ENCODE measurements around the gene CLASRP.
A peak's percentile ranks its signal among the peaks of the same experiment; 100 is the strongest.

Gene CLASRP

DNA sequence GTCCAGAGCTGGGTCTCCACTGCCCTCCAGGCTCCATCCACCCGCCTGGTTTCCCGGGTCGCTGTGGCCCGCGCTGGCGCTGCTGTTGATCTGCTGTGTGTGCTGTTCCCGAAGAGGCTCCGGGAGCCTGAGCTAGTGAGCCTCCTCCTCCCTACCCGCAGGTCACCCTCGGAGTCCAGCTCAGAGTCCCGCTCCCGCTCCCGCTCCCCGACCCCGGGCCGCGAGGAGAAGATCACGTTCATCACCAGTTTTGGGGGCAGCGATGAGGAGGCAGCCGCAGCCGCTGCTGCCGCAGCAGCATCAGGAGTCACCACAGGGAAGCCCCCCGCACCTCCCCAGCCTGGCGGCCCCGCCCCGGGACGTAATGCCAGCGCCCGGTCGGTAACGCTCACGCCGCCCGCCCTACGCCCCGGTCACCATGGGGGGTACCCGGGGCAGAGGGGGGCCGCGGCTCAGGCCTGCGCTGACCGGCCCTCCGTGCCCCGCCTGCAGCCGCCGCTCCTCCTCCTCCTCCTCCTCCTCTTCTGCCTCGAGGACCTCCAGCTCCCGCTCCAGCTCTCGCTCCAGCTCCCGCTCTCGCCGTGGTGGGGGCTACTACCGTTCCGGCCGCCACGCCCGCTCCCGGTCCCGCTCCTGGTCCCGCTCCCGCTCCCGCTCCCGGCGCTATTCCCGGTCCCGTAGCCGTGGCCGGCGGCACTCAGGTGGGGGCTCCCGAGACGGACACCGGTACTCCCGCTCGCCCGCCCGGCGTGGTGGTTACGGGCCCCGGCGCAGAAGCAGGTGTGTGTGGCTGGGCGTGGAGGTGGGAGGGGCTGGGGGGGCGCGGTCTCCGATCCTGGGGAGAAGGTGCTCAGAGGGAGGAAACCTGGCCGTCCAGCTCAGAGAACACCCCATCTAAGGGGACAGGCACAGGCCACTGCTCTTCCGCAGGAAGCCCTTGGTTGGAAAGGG lies 25.3 kb downstream of the CLASRP start:
- no peak for DNase-seq

DNA sequence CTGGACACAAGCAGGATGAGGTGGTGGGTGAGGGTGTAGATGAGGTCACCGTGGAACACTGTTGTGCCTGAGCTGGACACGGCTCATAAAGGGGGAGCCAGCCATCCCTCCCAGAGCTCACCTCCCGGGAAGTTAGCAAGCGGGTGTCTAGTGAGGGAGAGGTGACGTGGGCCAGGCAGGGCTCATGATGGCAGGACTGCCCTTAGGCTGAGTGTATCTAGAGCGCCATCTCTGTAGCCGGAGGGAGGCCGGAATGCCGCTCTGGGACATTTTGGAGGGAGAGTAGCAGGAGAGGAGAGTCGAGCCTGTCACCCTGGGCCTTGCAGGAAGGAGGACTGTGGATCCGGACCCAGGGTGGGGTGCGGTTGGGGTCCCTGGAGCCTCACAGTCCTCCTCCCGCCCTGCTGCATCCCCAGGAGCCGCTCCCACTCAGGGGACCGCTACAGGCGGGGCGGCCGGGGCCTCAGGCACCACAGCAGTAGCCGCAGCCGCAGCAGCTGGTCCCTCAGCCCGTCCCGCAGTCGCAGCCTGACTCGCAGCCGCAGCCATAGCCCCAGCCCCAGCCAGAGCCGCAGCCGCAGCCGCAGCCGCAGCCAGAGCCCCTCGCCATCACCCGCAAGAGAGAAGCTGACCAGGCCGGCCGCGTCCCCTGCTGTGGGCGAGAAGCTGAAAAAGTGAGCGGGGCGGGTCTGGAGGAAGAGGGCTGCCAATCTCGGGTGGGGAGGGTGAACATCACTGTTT lies 28.2 kb downstream of the CLASRP start:
- no peak for DNase-seq

DNA sequence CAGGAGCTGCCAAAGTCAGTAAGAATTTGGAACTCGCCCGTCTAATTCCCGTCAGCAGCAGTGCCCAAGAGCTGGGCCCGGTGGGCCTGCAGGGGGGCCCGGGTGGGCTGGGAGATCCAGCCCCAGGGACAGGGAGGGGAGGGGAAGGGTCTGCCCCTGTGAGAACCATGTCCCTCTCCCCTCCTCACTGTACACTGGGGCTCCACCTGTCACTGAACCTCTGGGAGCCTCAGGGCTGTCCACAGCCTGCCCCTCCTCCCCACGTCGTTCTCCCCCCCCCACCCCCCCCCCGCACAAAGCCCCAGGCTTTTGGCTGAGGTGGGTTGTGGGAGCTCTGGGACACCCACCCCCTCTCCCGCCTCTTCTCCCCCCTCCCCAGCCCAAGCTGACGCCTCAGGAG lies 29.2 kb downstream of the CLASRP start:
- no peak for DNase-seq

DNA sequence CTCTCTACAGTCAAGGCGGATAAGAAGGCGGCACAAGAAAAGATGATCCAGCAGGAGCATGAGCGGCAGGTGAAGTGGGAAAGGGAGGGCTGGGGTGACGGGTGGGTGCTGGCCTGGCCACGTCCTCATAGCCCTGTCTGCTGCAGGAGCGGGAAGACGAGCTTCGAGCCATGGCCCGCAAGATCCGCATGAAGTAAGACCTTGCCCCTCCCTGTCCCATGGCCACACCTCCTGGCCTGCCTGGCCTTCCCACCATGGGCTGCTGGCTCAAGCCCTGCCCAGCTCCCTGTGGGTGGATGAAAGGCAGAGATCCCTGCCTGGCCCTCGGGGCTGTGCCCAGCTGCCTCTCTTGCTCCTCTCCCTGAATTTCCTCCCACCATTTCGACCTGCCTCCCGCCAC lies 30.2 kb downstream of the CLASRP start:
- DNase-seq, result no peak

DNA sequence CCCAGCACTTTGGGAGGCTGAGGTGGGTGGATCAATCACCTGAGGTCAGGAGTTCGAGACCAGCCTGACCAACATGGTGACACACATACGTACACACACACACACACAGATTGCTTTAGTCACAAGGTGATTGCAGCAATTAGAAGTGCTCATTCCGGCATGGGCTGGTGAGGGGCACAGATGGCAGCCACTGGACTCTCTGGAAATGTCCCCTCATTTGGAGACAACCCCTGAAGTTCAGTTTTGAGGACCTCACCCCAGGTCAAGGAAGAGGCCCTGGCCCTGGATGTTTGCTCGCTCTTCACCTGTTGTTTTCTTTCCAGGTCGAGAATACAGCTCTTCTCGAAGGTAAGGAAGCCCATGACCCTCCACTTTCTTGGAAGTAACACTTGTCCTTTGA lies 31.4 kb downstream of the CLASRP start:
- no peak for DNase-seq

DNA sequence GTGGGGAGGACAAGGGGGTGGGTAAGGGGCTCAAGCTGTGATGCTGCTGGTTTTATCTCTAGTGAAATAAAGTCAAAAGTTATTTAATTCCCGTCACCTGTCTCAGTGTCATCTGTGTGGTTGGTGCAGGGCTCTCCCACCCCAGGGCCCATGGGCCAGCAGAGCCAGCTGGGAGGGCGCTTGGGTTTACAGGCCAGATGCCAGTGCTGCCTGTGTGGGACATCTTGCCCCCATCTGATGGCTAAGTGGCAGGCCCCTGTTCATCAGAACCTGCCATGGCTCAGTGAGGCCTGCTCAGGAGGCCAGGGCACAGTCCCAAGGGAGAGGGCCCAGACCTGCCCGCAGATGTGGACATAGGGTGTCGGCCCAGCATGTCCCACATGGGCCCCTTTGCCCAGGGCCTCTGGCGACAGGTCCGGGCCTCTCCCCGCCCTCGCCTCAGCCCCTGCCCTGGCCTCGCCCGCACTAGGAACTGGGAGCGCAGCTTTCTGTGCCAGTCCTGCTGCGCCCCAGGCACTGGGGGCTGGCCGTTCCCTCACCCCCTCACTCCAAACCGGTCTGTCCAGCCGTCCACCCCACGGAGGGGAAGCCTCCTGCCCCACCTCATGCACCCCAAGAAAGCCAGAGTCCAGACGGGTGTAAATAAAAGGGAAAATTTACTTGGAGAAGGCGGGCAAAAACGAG lies 32.2 kb downstream of the CLASRP start:
- no peak for DNase-seq

DNA sequence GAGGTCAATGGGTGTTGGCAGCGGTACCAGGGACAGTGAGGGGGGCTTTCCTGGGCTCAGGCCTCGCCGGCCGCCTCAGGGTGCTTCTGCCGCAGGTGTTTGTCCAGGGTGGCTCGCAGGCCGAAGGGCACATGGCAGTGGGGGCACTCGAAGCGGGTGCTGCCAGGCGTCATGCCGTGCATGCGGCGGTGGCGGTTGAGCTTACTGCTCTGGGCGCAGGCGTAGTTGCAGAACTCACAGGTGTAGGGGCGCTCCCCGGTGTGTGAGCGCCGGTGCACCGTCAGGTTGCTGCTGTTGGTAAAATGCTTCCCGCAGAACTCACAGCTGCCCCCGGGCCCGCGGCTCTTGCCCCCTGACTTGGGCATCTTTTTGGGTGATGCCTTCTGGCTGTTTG lies 32.7 kb downstream of the CLASRP start:
- no peak for DNase-seq

DNA sequence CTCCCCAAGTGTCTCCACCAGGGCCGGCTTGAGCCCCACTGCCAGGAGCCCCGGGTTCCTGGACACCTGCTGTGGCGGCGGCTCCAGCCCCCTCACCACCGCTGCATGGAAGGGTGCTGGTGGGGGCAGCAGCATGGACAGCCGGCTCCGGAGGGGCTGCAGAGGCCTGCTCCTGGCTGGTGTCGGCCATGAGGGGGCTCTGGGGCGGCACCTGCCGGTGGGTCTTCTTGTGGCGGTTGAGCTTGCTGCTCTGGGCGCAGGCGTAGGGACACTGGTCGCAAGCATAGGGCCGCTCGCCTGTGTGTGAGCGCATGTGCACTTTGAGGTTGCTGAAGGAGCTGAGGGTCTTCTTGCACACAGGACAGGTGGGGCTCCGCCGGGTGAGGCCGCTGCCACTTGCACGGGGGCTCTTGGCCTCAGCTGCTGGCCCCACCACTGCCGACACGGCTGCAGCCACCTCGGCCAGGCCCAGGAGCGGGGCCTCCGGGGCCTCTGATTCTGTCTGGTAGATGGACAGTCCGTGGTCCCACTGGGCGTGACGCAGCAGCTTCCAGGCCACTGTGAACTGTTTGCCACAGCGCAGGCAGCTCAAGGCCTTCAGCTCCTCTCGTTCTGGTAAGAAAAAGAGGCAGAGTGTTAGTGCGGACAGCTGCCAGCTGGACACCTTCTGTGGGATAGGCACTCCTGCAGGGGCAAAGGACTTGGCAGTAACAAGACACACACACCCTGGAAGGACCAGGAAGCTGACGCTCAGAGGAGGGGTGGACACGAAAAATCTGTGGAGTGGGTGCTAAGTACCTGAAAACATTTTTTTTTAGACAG lies 33.3 kb downstream of the CLASRP start:
- no peak for DNase-seq

DNA sequence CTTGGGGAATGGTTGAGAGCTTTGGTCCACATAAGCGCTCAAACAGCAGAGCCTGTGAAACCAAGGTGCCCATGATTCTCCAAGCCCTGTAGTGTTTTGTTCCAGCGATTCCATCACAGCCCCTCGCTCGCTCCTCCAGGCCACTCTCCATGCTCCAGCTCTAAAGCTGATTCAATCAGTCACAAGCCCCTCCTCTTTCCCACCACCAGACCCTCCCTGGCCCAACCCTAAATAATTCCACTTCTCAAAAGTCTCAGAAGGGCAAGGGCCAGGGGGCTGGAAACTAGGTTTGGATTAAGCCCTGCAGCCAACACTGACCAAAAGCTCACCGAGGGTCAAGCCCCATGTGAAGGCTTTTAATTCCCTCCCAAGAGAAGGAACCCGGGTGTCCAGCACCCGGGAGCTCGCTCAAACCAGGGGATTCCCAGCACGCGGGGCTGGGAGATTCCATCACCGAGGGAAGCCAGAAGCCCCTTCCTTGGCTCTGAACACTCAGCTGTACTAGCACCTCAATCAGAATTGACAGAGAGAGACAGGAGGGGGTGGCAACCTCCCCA lies 36.0 kb downstream of the CLASRP start:
- no peak for DNase-seq

DNA sequence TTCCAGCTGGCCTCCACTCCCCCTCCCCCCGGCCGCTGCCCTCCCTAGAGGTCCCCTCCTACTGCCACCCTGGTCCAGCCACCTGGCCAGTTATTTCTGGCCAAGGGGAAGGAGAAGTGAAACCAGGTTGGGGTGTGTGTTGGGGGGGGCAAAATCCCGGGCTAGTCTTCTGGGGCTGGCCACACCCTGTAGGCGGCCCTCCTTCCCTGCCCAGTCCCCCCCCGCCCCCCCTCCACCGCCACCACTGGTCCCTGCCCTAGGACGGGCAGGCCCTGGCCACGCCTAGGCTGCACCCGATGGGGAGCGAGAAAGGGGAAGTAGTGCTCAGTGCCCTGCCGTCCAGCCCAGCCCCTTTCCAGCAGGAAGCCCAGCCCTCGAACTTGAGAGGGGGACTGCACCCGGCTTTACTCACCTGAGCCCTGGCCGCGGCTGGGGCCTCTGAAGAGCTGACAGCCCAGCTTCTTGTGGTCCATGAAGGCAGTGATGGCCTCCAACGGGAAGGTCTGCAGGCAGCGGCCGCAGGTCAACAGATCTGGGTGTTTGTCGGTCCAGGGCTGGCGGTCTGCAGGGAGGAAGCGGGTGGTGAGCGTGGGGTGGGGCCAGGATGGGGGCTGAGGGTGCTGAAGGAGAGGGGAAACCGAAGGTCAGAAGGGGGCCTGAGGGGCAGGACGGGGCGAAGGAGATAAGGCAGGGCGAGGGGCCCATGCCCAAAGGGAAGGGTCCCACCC lies 36.6 kb downstream of the CLASRP start:
- DNase-seq, result peak; percentile 22

DNA sequence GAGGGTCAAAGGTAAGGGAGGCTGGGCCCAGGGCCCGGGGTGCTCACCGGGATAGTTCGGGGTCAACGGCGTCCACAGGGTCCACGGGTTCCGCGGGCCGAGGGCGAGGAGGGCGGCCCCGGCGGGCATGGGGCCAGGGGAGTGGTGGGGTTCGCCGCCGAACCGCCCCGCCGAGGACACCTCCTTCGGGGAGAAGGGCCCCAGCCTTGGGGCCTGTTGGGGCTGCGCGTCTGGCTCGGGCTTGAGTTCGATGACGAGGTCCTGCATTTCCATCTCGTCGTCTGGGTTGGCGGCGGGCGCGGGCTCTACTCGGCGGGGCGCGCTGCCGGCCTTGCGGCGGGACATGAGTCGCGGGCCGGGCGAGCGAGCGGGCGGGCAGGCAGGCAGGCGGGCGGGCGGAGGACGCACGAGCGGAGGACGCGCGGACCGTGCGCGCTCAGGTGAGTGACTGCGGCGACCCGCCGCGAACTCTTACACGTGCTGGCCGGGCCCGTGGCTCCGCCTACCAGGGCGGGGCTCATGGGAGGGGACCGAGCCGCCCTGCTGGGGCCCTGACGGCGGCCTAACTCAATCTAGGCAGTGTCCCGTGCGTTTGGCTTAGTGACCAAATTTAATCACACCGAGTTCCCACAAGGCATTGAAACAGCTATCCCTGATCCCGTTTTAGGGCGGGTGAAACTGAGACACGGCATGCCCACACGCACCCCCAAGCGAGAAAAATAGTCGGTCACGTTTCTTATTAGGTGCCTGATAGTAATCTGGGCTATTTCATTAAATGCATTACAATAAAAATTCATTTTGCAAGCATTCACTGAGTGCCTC lies 37.4 kb downstream of the CLASRP start, which contains the start of gene ZNF296:
Gene ZNF296, minus strand, starts transcription at position 450 of the 822 bp plus-strand sequence. Its CDS starts 105 bp downstream, at position 345.
- peak; percentile 67 for DNase-seq

DNA sequence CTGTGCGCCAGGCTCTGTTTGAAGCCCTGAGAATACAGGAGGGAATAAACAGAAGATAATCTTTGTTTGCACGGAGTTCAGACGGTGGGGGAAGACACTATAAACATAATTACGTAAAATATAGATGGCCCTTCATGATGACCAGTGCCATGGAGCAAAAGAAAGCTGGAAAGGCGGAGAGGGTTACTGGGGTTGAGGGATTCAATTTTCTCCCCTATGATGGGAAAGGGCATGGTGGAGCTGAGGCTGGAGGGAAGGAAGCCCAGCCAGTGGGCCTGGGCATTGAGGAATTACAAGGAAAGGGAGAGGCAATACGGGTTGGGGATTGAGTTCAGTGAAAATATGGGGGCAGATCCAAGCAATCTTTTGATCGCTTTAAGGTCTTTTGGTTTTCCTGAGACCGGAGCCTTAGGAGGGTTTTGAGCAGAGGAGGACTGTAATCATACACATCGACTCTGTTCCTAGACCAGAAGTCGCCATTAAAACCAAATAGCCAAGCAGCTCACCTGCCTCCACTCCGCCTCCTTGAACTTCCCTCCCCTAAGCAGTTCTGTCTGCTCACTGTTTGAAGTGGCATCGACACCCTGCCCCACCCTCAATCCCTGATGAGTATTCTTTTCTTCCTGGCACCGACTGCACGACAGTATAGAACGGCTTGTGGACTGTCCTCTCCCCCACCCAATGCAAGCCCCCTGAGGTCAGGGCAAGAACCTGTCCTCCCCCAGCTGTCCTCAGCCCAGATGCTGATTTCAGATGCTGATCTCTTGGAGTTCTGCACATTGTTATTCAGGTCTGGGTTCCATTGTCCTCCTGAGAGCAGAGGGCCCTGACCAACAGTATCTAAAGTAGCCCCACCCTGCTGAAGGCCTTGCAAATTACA lies 38.2 kb downstream of the CLASRP start:
- DNase-seq, result no peak

DNA sequence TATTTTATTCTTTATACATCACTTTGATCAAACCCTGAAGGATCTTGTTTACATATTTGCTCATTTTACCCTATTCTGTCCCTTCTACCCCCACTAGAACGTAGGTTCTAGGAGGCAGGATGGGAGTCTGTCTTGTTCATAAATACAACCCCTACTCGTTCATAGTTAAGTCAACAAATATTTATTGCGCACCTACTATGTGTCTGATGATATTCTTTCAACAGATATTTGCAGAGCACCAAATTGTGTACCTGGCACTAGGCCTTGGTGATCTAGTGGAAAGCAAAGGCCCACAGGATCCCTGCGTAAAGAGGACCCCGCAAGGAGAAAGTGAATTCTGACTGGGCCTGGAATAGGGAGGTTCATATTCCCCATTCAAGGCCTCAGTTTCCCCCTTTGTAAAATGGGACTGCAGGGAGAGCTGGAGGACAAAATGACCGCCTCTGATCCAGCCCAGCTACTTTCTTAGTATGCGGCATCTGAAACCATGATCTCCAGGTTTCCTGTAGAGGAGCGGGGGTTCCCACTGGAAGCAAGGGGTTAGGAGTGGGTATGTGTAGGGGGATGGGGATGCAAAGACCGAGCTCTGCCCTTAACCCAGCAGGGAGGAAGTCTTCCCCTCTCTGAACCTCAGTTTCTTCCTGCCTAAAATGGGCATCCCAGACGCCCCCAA lies 39.7 kb downstream of the CLASRP start:
- no peak for DNase-seq

DNA sequence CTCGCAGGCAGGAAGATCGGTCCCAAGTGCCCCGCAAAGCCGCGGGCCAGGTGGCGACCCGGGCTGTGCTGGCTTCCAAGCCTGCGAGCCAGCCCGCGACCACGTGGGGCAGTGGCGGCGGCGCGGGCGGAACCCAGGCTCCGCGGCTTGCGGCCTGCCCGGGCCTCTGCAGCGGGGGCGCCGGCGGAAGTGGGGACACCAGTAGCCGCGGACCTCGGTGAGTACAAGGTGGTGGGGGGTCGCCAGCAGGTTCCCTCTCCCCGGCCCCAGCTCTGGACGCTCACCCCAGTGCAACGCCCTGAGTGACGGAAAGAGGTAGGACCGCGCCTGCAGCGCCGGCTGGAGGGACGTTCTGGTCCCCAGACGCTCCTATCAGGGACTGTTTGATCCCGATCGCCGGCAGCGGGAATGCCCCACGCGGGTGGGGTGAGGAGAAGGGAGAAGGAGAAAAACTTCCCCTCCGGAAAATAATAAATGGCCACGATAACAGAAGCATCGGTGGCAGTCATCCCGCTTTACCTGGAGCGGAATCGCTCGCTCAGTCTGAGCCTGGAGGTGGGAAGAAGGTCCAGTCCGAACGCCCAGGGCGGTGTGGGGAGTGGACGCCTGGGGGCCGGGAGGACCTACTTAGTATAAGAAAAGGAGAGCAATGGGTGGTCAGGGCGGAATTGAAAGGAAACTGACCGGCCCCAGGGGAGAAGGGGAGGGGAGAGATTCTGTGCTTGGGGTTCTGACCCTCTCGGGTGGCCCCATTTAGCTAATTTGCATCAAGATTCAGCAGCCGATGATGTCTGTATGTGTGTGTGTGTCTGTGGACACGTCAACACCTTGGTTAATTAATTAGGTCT lies 40.4 kb downstream of the CLASRP start, which contains the start of gene GEMIN7:
Gene GEMIN7, plus strand, starts transcription at position 198 of the 848 bp plus-strand sequence. CDS start 10,855 bp downstream, outside the sequence.
- peak; percentile 67 for DNase-seq

DNA sequence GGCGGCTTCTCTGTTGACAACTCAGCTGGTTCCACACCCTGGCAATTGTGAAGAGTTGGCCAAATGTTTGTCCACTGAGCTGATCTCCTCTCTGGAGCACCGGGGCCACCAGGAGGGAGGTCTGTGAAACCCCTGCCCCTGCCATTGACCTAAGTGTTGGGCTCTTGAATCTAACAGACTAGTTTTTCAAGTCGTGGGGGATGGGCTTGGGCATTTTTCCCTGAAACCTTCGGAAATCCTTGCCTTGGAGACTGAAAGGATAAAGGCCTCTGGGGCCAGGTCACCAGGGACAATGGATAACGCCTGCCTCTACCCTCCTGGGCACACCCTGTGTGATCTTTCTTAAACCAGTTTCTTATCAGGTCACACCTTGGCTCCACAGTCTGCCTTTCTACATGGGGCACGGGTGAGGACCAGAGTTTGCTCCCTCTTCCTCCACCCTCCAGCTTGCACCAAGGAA lies 41.1 kb downstream of the CLASRP start:
- no peak for DNase-seq

DNA sequence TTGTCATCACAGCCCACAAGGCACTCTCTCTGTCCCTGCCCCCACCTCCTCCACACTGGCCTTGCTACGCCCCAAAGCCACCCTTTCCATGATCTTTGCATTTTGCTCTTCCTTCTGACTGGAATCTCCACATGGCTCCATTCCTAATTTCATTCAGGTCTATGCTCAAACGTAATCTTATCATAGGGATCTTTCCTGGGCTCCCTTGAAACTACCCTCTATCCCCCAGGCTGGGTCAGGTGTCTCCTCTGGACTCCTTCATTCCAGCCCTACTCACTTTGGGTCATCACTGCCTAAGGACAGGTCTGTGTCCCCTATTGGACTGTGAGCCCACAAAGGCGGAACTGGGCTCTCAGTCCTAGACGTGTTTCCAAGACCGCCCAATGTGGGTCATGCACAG lies 43.3 kb downstream of the CLASRP start:
- no peak for DNase-seq

DNA sequence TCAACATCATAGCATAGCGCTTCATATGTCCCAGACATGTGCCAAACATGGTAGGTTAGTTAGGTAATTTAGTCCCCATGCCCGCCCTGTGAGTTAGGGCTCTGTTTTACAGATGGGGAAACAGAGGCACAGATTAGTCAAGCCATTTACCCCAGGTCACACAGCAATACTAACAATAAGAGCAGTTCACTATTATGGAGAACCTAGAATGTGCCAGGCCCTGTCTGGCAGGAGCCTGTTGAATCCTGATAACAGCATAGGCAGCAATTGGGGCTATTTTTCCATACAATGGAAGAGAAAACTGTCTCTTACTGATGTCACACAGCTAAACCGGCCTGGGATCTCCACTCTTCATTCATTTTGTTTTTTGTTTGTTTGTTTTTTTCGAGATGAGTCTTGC lies 47.6 kb downstream of the CLASRP start:
- DNase-seq, result no peak
